RWPE2 (cell line): ENCODE measurements around the gene CCDC85C.

Experiments used
- ATAC-seq: fragments of 200-7000 bp; cut with Tn5 transposase; 3 replicates; pipeline ENCODE4 v1.9.1; 2021; ENCODE audit warnings: low read depth
- DNase-seq: peaks from one replicate; pipeline ENCODE4 v3.0.0-alpha.2; 2020; ENCODE audit warnings: low spot score
- H3K27ac ChIP-seq: fragments of 450-650 bp; 2 replicates; pipeline ENCODE4 v1.5.1; 2017; ENCODE audit warnings: mild to moderate bottlenecking; ENCODE audit not compliant: poor library complexity, severe bottlenecking
- H3K27me3 ChIP-seq: fragments of 250-450 bp; sonication (Bioruptor Pico); 2 replicates; pipeline ENCODE4 v1.5.1; 2021; ENCODE audit warnings: mild to moderate bottlenecking, moderate library complexity; ENCODE audit not compliant: insufficient read depth, poor library complexity, severe bottlenecking
- H3K36me3 ChIP-seq: fragments of 250-450 bp; sonication (Bioruptor Pico); 2 replicates; pipeline ENCODE4 v1.5.1; 2020; ENCODE audit warnings: low read depth, mild to moderate bottlenecking, moderate library complexity
- H3K4me1 ChIP-seq: fragments of 250-450 bp; sonication (Bioruptor Pico); 2 replicates; pipeline ENCODE4 v1.5.1; 2021; ENCODE audit warnings: mild to moderate bottlenecking, moderate library complexity; ENCODE audit not compliant: insufficient read depth, poor library complexity, severe bottlenecking
- H3K4me3 ChIP-seq: fragments of 250-450 bp; sonication (Bioruptor Pico); 2 replicates; pipeline ENCODE4 v1.5.1; 2021; ENCODE audit warnings: mild to moderate bottlenecking, moderate library complexity; ENCODE audit not compliant: severe bottlenecking
- H3K9me3 ChIP-seq: fragments of 250-450 bp; sonication (Bioruptor Pico); 2 replicates; pipeline ENCODE4 v1.5.1; 2021; ENCODE audit warnings: mild to moderate bottlenecking, moderate library complexity; ENCODE audit not compliant: severe bottlenecking
- TF ChIP-seq, protein P1 (sequence below): fragments of 450-650 bp; IDR thresholded peaks from one replicate; pipeline ENCODE4 v1.5.1; 2017; ENCODE audit warnings: mild to moderate bottlenecking, moderate library complexity; ENCODE audit not compliant: poor library complexity, severe bottlenecking

The CCDC85C gene

DNA sequence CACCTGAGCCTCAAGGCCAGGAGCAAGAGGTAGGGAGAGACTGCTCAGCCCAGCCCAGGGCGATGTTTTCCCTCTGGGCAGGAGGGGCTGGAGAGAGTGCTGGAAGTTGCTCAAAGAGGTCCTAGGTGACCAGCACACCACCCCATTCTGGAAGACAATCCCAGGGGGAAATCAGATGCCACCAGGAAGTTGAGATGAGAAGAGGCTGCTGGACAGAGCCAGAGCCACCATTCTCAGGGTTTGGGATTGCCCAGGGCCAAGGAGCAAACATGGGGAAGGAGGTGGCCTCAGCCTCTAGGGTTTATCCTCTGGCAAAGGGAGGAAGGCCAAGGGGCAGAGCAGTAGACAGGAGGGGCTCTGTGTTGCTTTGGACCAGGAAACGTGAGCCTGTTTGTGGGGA lies 11.6 kb downstream of the CCDC85C start:
- Histone ChIP-seq H3K27ac (peak overlapping the region; percentile 11), H3K9me3 (no peaks in the 10 kb centered on the region), H3K27me3 (no peaks in the 10 kb centered on the region), H3K4me1 (peaks cover 39% of the 10 kb centered on the region), H3K36me3 (peaks cover 12% of the 10 kb centered on the region), H3K4me3 (no peak overlapping the region)
- no peak for ATAC-seq
- DNase-seq: no peak
- TF ChIP-seq, protein P1, sequence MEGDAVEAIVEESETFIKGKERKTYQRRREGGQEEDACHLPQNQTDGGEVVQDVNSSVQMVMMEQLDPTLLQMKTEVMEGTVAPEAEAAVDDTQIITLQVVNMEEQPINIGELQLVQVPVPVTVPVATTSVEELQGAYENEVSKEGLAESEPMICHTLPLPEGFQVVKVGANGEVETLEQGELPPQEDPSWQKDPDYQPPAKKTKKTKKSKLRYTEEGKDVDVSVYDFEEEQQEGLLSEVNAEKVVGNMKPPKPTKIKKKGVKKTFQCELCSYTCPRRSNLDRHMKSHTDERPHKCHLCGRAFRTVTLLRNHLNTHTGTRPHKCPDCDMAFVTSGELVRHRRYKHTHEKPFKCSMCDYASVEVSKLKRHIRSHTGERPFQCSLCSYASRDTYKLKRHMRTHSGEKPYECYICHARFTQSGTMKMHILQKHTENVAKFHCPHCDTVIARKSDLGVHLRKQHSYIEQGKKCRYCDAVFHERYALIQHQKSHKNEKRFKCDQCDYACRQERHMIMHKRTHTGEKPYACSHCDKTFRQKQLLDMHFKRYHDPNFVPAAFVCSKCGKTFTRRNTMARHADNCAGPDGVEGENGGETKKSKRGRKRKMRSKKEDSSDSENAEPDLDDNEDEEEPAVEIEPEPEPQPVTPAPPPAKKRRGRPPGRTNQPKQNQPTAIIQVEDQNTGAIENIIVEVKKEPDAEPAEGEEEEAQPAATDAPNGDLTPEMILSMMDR: no peak

DNA sequence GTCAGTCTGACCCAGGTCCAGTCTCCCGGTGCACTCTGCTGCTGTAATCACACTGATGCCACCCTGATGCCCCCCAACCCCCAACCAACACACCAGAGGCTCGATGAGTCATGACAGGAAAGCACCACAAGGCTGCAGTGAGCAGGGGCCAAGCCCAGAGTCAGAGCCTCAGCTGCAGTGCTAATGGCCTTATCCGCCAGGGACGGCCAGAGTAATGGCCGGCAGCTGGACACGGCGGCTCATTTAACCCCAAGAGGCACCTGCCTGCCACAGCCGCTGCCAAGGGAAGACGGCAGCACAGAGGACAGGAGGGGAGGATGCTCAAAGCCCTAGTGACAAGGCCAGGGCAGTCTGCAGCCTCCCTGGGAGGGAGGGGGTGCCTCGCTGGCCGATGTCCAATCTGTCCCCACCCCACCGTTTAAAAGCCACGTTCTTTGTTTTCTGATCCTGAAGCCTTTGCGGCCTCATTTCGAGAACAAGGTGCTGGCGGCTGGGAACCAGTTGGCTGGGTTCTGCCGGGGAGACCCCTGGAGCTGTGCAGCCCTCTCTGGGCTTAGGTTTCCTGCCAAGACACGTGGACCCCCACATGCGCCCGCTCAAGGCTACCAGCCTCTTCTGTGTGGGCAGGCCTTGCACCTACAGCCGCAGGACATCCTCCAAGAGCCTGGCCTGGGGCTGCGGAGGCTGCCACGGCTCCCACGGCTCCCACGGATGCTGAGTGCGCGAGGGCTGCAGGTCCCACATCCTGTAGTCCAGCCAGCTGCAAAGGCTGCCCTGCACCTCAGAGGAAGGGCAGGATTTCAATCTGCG lies 13.1 kb downstream of the CCDC85C start:
- Histone ChIP-seq H3K4me3 (no peak overlapping the region), H3K27ac (peak overlapping the region; percentile 11), H3K4me1 (peaks cover 30% of the 10 kb centered on the region), H3K36me3 (peaks cover 12% of the 10 kb centered on the region), H3K9me3 (no peaks in the 10 kb centered on the region), H3K27me3 (no peaks in the 10 kb centered on the region)
- ATAC-seq (peak; percentile 32; the same call in 2 of the 3 replicates), DNase-seq (peak; percentile 72)
- TF ChIP-seq, protein P1: no peak

DNA sequence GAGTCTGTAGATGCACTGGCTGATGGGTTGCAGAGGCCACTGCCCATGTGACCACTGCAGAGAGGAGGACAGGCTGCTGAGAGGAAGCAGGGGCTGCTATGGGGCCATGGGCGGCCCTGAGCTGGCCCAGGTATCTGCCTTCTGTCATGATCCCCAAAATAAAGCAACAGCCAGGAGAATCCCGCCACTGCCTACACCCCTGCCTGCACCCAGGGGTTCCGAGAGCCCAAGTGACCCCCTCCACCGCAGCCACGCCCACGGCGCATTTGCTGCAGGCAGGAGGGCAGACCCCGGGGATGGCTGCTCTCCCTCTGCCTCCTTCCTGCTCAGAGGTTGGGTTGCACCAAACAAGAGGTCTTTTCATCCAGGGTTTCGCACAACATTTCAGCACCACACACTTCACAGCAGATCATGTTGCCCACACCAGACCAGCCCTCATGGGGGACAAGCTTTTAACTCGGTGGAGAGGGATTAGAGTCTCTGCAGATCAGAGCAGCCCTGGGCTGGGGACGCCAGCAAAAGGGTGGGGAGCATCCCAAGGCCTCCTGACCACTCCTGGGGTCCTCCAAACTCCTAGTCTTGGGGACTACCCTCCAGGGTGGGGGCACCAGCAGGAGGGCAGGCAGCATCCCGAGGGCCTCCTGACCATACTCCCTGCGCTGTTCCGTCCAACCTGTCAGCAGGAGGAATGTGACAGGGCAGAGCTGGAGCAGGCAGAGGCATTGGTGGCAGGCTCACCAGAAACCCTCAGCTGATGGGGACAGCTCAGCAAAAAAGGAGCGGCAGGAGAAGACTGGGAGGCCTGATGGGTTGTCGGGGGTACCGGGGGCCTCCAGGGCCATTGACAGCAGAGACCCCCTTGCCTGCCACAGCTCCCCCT lies 14.1 kb downstream of the CCDC85C start:
- ATAC-seq: no peak
- DNase-seq: peak; percentile 62
- Histone ChIP-seq H3K27me3 (no peaks in the 10 kb centered on the region), H3K36me3 (peaks cover 12% of the 10 kb centered on the region), H3K4me3 (no peak overlapping the region), H3K9me3 (no peaks in the 10 kb centered on the region), H3K27ac (peak overlapping the region; percentile 99), H3K4me1 (peaks cover 24% of the 10 kb centered on the region)
- TF ChIP-seq, protein P1: no peak

DNA sequence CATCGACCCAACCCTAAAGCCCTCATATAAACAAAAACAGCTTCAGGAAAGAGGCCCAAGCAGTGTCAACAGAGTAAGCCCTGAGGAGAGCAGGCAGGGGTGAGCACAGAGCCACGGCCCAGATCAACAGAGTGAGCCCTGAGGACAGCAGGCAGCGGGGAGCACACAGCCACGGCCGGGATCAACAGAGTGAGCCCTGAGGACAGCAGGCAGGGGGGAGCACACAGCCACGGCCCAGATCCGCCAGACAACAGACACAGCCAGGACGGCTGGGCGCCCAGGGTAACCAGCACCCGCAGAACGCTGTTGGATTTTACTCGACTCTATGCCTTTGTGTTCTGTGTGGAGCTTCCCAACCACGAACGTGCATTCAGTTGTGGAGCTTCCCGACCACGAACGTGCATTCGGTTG lies 15.0 kb downstream of the CCDC85C start:
- Histone ChIP-seq H3K4me1 (peaks cover 24% of the 10 kb centered on the region), H3K27me3 (no peaks in the 10 kb centered on the region), H3K4me3 (no peak overlapping the region), H3K27ac (peak overlapping the region; percentile 99), H3K9me3 (no peaks in the 10 kb centered on the region), H3K36me3 (peaks cover 12% of the 10 kb centered on the region)
- no peak for DNase-seq
- TF ChIP-seq, protein P1: no peak
- ATAC-seq: no peak
